ENCODE results near the gene ADM2. TPM values are rescaled to one million over a fixed set of nuclear protein-coding genes. Genes with fewer than 3 reads are reported as not detected.
"Not testable (repeated sequence)": the region's sequence is repeated elsewhere in the genome, so short reads cannot be mapped to it uniquely, and the experiment has no call there.

The ADM2 gene
- total RNA-seq, 4 donors from 2014 or later = under 0.01 TPM; not detected in 3

- no peaks in the 10 kb centered on the region for H3K9me3 ChIP-seq
- H3K4me1 ChIP-seq = peaks cover 0 to 6% (median 0%) of the 10 kb centered on the region in 4 donors
- H3K36me3 ChIP-seq = peaks cover 22 to 71% (median 57%) of the 10 kb centered on the region in 4 donors
- WGBS = 81% methylated on average over 8 of the region's 8 CpGs
- TF ChIP-seq POLR2A (IDR thresholded peaks at IDR 0.05; ENCODE audit: low read depth) = no peak
- TF ChIP-seq POLR2AphosphoS5 (IDR thresholded peaks at IDR 0.05) = no peak
- no peak for TF ChIP-seq CTCF (IDR thresholded peaks at IDR 0.05)
- TF ChIP-seq EP300 (IDR thresholded peaks at IDR 0.05) = no peak
- intact Hi-C loops (cut with DNase I) = no loop called here
- no peak for DNase-seq (ENCODE audit: extremely low spot score)
- H3K4me3 ChIP-seq = no peak overlapping the region
- no peak overlapping the region for H3K27ac ChIP-seq (replicated peaks in 1 of 4)
- no peaks in the 10 kb centered on the region for H3K27me3 ChIP-seq
Measured at GRCh38 chr22:50516068-50516467, 34.7 kb downstream of the ADM2 start.

GRCh38 chr22:50516891-50517290, 35.5 kb downstream of the ADM2 start:
- DNase-seq (ENCODE audit: extremely low spot score) = no peak
- no peaks in the 10 kb centered on the region for H3K9me3 ChIP-seq
- no peak overlapping the region for H3K4me3 ChIP-seq
- 86% methylated on average over 16 of the region's 16 CpGs for WGBS
- no peaks in the 10 kb centered on the region for H3K27me3 ChIP-seq
- intact Hi-C loops (cut with DNase I) = no loop called here
- H3K27ac ChIP-seq (replicated peaks in 1 of 4) = no peak overlapping the region
- peaks cover 24 to 76% (median 65%) of the 10 kb centered on the region in 4 donors for H3K36me3 ChIP-seq
- H3K4me1 ChIP-seq = peaks cover 0 to 6% (median 0%) of the 10 kb centered on the region in 4 donors
- TF ChIP-seq POLR2A (IDR thresholded peaks at IDR 0.05; ENCODE audit: low read depth) = no peak
- no peak for TF ChIP-seq EP300 (IDR thresholded peaks at IDR 0.05)
- no peak for TF ChIP-seq CTCF (IDR thresholded peaks at IDR 0.05)
- TF ChIP-seq POLR2AphosphoS5 (IDR thresholded peaks at IDR 0.05) = no peak

GRCh38 chr22:50517495-50518260, 36.3 kb downstream of the ADM2 start:
- intact Hi-C loops (cut with DNase I) = no loop called here
- TF ChIP-seq POLR2AphosphoS5 (IDR thresholded peaks at IDR 0.05) = no peak
- H3K27me3 ChIP-seq = no peaks in the 10 kb centered on the region
- no peaks in the 10 kb centered on the region for H3K9me3 ChIP-seq
- H3K4me3 ChIP-seq = no peak overlapping the region
- H3K4me1 ChIP-seq = peaks cover 0 to 5% (median 0%) of the 10 kb centered on the region in 4 donors
- peaks cover 27 to 84% (median 71%) of the 10 kb centered on the region in 4 donors for H3K36me3 ChIP-seq
- WGBS = 92% methylated on average over 11 of the region's 20 CpGs
- H3K27ac ChIP-seq (replicated peaks in 1 of 4) = no peak overlapping the region
- DNase-seq (ENCODE audit: extremely low spot score) = no peak

GRCh38 chr22:50518606-50519005, 37.3 kb downstream of the ADM2 start:
- no peak overlapping the region for H3K27ac ChIP-seq (replicated peaks in 1 of 4)
- no peaks in the 10 kb centered on the region for H3K9me3 ChIP-seq
- no peak overlapping the region for H3K4me3 ChIP-seq
- TF ChIP-seq EP300 (IDR thresholded peaks at IDR 0.05) = no peak
- no peak for TF ChIP-seq POLR2AphosphoS5 (IDR thresholded peaks at IDR 0.05)
- TF ChIP-seq POLR2A (IDR thresholded peaks at IDR 0.05; ENCODE audit: low read depth) = no peak
- TF ChIP-seq CTCF (IDR thresholded peaks at IDR 0.05) = no peak
- WGBS = 88% methylated on average over 3 of the region's 7 CpGs
- no peak for DNase-seq (ENCODE audit: extremely low spot score)
- peaks cover 0 to 2% (median under 1%) of the 10 kb centered on the region in 4 donors for H3K4me1 ChIP-seq
- H3K27me3 ChIP-seq = no peaks in the 10 kb centered on the region
- intact Hi-C loops (cut with DNase I) = no loop called here
- H3K36me3 ChIP-seq = peaks cover 36 to 89% (median 80%) of the 10 kb centered on the region in 4 donors

- WGBS = no CpG with 5 or more reads among the region's 8 CpGs
- TF ChIP-seq CTCF (IDR thresholded peaks at IDR 0.05) = no peak
- TF ChIP-seq POLR2AphosphoS5 (IDR thresholded peaks at IDR 0.05) = no peak
- no peaks in the 10 kb centered on the region for H3K27me3 ChIP-seq
- intact Hi-C loops (cut with DNase I) = no loop called here
- no peak overlapping the region for H3K4me3 ChIP-seq
- no peak overlapping the region for H3K27ac ChIP-seq (replicated peaks in 1 of 4)
- DNase-seq (ENCODE audit: extremely low spot score) = no peak
- H3K4me1 ChIP-seq = peaks cover 1 to 8% (median 5%) of the 10 kb centered on the region in 4 donors
- no peaks in the 10 kb centered on the region for H3K9me3 ChIP-seq
- H3K36me3 ChIP-seq = peaks cover 38 to 94% (median 86%) of the 10 kb centered on the region in 4 donors
Measured at GRCh38 chr22:50519151-50519550, 37.8 kb downstream of the ADM2 start.

GRCh38 chr22:50520184-50520583, 38.8 kb downstream of the ADM2 start:
- Histone ChIP-seq H3K36me3 (peaks cover 38 to 85% (median 81%) of the 10 kb centered on the region in 4 donors), H3K4me1 (peaks cover 10 to 18% (median 15%) of the 10 kb centered on the region in 4 donors)
- DNase-seq (ENCODE audit: extremely low spot score); H3K27ac ChIP-seq (replicated peaks in 1 of 4); H3K27me3 ChIP-seq; intact Hi-C loops (cut with DNase I); H3K9me3 ChIP-seq; H3K4me3 ChIP-seq: not testable (repeated sequence)
- 96% methylated on average over 8 of the region's 8 CpGs for WGBS

All from esophagus muscularis mucosa (tissue), 4 donors.